Measurements from ENCODE around the gene OR2Z1. TPM values are rescaled to one million over a fixed set of nuclear protein-coding genes. Genes with fewer than 3 reads are reported as not detected.

OR2Z1 gene
- total RNA-seq, 1 experiment from 2014 or later: not detected

- RAD21 ChIA-PET (ENCODE audit: low non-redundant PET in 1 of 2, low total read pairs in 2 of 2, uncharacterized antibody in 2 of 2, unreplicated experiment in 2 of 2): no interaction called here
These were observed 38.5 kb upstream of the OR2Z1 start for GRCh38 chr19:8682931-8683330.

More at GRCh38 chr19:8682931-8683330, 38.5 kb upstream of the OR2Z1 start:
- Histone ChIP-seq H3K4me2 (ENCODE audit: low read length) (no peak overlapping the region), H3K9ac (ENCODE audit: low read length) (no peak overlapping the region), H2AFZ (ENCODE audit: low read depth, low read length, poor library complexity, severe bottlenecking) (no peak overlapping the region), H3K36me3 (ENCODE audit: control insufficient read depth in 1 of 2, insufficient read depth in 2 of 2, low read length in 2 of 2) (no peaks in the 10 kb centered on the region), H4K20me1 (ENCODE audit: insufficient read depth) (no peaks in the 10 kb centered on the region), H3K27ac (ENCODE audit: low read depth, low read length) (no peak overlapping the region), H3K9me3 (ENCODE audit: control insufficient read depth in 1 of 2, insufficient read depth in 1 of 2, low read depth in 1 of 2, low read length in 2 of 2) (no peaks in the 10 kb centered on the region), H3K27me3 (ENCODE audit: insufficient read depth, low read length) (no peaks in the 10 kb centered on the region), H3K4me3 (replicated peaks in 1 of 2; ENCODE audit: low read depth in 1 of 2, low read length in 2 of 2) (no peak overlapping the region), H3K79me2 (ENCODE audit: insufficient read depth, low read length) (no peaks in the 10 kb centered on the region), H3K4me1 (ENCODE audit: control insufficient read depth in 1 of 2, insufficient read depth in 2 of 2, low read length in 2 of 2) (0 out of 4 replicates have a peak, but pooled peaks cover 0 to 7% of the 10 kb centered on the region in 2 experiments), H3K9me2 (ENCODE audit: insufficient read depth) (no peaks in the 10 kb centered on the region)
- ChIA-PET CTCF (no interaction called here), POLR2A (no interaction called here)
- intact Hi-C loops (cut with micrococcal nuclease): no loop called here
- no peak for TF ChIP-seq CTCF (IDR thresholded peaks at IDR 0.05 in 2 of 3, conservative IDR thresholded peaks at IDR 0.05 in 1 of 3; ENCODE audit: borderline replicate concordance in 1 of 3, insufficient read depth in 1 of 3, low read depth in 2 of 3, low read length in 2 of 3)
- no peak for TF ChIP-seq POLR2AphosphoS5 (IDR thresholded peaks at IDR 0.05; ENCODE audit: low read depth, low read length)
- TF ChIP-seq FOSL1 (IDR thresholded peaks at IDR 0.05; ENCODE audit: low read depth): no peak
- TF ChIP-seq SIN3A (IDR thresholded peaks at IDR 0.05; ENCODE audit: low read depth): no peak
- no peak for TF ChIP-seq EGR1 (IDR thresholded peaks at IDR 0.05; ENCODE audit: low read depth)
- TF ChIP-seq REST (IDR thresholded peaks at IDR 0.05; ENCODE audit: low read depth): no peak
- TF ChIP-seq SP1 (IDR thresholded peaks at IDR 0.05; ENCODE audit: low read depth): no peak
- TF ChIP-seq, protein P1, sequence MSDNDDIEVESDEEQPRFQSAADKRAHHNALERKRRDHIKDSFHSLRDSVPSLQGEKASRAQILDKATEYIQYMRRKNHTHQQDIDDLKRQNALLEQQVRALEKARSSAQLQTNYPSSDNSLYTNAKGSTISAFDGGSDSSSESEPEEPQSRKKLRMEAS (IDR thresholded peaks at IDR 0.05): no peak
- TF ChIP-seq JUND (IDR thresholded peaks at IDR 0.05): no peak
- TF ChIP-seq, protein P2, sequence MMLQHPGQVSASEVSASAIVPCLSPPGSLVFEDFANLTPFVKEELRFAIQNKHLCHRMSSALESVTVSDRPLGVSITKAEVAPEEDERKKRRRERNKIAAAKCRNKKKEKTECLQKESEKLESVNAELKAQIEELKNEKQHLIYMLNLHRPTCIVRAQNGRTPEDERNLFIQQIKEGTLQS (IDR thresholded peaks at IDR 0.05): no peak
- no peak for TF ChIP-seq RAD21 (IDR thresholded peaks at IDR 0.05; ENCODE audit: low read depth)
- no peak for TF ChIP-seq EZH2phosphoT487 (IDR thresholded peaks at IDR 0.05; ENCODE audit: borderline replicate concordance)
- TF ChIP-seq CEBPB (IDR thresholded peaks at IDR 0.05; ENCODE audit: low read depth): no peak
- ATAC-seq (no peak), DNase-seq (ENCODE audit: low read depth, low spot score) (no peak)
- BruUV-seq (replicated peaks): no TSS peak

Measured in HCT116 (cell line).